Smooth muscle cell (in vitro differentiated cells): ENCODE results near the gene RAD21L1. TPM values are rescaled to one million over a fixed set of nuclear protein-coding genes. Genes with fewer than 3 reads are reported as not detected.

Source experiments
- DNase-seq: peaks from one replicate; lab custom pipeline; 2025; ENCODE audit not compliant: unreplicated experiment; lab: John Stamatoyannopoulos, UW
- H2AFZ ChIP-seq: fragments of 200-600 bp; sonication (generic); 2 replicates; pipeline ENCODE4 v1.6.0; 2016; ENCODE audit warnings: antibody characterized with exemption, low read depth, mild to moderate bottlenecking
- H3F3A ChIP-seq: fragments of 200-600 bp; sonication (generic); 2 replicates; pipeline ENCODE4 v1.6.0; 2017; ENCODE audit warnings: antibody characterized with exemption, low read depth
- H3K27ac ChIP-seq: fragments of 200-600 bp; sonication (generic); 2 replicates; pipeline ENCODE4 v1.5.1; 2016; ENCODE audit warnings: low read depth, mild to moderate bottlenecking
- H3K27me3 ChIP-seq: fragments of 200-600 bp; sonication (generic); 2 replicates; pipeline ENCODE4 v1.6.1; 2016; ENCODE audit warnings: low read depth, mild to moderate bottlenecking
- H3K36me3 ChIP-seq: fragments of 200-600 bp; sonication (generic); 2 replicates; pipeline ENCODE4 v1.5.1; 2016; ENCODE audit warnings: low read depth
- H3K4me1 ChIP-seq: fragments of 200-600 bp; sonication (generic); 2 replicates; pipeline ENCODE4 v1.5.1; 2016; ENCODE audit warnings: low read depth
- H3K4me2 ChIP-seq: fragments of 200-600 bp; sonication (generic); 2 replicates; pipeline ENCODE4 v1.6.0; 2016; ENCODE audit warnings: mild to moderate bottlenecking
- H3K4me3 ChIP-seq: fragments of 200-600 bp; sonication (generic); 2 replicates; pipeline ENCODE4 v1.5.1; 2016; ENCODE audit warnings: mild to moderate bottlenecking
- H3K79me2 ChIP-seq: fragments of 200-600 bp; sonication (generic); 2 replicates; pipeline ENCODE4 v1.6.0; 2016; ENCODE audit warnings: low read depth, mild to moderate bottlenecking
- H3K9ac ChIP-seq: fragments of 200-600 bp; sonication (generic); 2 replicates; pipeline ENCODE4 v1.6.0; 2016; ENCODE audit warnings: low read depth
- H3K9me3 ChIP-seq: fragments of 200-600 bp; sonication (generic); replicated peaks from 2 replicates; pipeline ENCODE4 v1.5.1; 2016; ENCODE audit warnings: low read depth
- H4K20me1 ChIP-seq: fragments of 200-600 bp; sonication (generic); 2 replicates; pipeline ENCODE4 v1.6.0; 2016; ENCODE audit warnings: low read depth
- CTCF ChIP-seq: fragments of 200-600 bp; sonication (generic); IDR thresholded peaks from 2 replicates; pipeline ENCODE4 v1.5.1; 2017; ENCODE audit warnings: borderline replicate concordance, mild to moderate bottlenecking, antibody characterized with exemption; ENCODE audit not compliant: insufficient read depth, poor library complexity, severe bottlenecking
- WGBS: methylation state at CpG from one replicate; pipeline ENCODE4 v1.1.7; 2016; ENCODE audit warnings: low lambda C conversion rate; 5-methylcytosine and 5-hydroxymethylcytosine counted together
- polyA plus RNA-seq: library from polyadenylated mRNA; unstranded; fragments of >200 nt; fragmentation: Nextera tagmentation; extraction: Ambion mirVana; gene quantifications from 2 replicates; pipeline ENCODE4 v1.2.1, GENCODE V29; 2016
- total RNA-seq: library from RNA; depleted of rRNA; stranded (reverse); fragments of >200 nt; gene quantifications from 2 replicates; pipeline ENCODE4 v1.2.3, GENCODE V29; 2014

The RAD21L1 gene
- total and polyA plus RNA-seq, 2 experiments from 2014 or later, result not detected

GRCh38 chr20:1282966-1283365 lies 57.1 kb downstream of the RAD21L1 start:
- Histone ChIP-seq H3K27me3 (no peaks in the 10 kb centered on the region), H3K4me2 (no peak overlapping the region), H3K9ac (no peak overlapping the region), H3K36me3 (no peaks in the 10 kb centered on the region), H3K79me2 (no peaks in the 10 kb centered on the region), H3K4me1 (peaks cover 11% of the 10 kb centered on the region), H3K9me3 (no peaks in the 10 kb centered on the region), H4K20me1 (no peaks in the 10 kb centered on the region), H3F3A (no peaks in the 10 kb centered on the region), H2AFZ (no peak overlapping the region), H3K27ac (no peak overlapping the region), H3K4me3 (no peak overlapping the region)
- 62% methylated on average over 3 of the region's 3 CpGs for WGBS
- no peak for DNase-seq
- no peak for TF ChIP-seq CTCF

GRCh38 chr20:1283522-1284510 lies 58.0 kb downstream of the RAD21L1 start:
- Histone ChIP-seq H3K4me1 (peaks cover 11% of the 10 kb centered on the region), H3K9ac (no peak overlapping the region), H3F3A (no peaks in the 10 kb centered on the region), H3K36me3 (no peaks in the 10 kb centered on the region), H3K4me3 (no peak overlapping the region), H2AFZ (no peak overlapping the region), H3K27me3 (no peaks in the 10 kb centered on the region), H3K9me3 (no peaks in the 10 kb centered on the region), H3K79me2 (no peaks in the 10 kb centered on the region), H3K27ac (no peak overlapping the region), H3K4me2 (no peak overlapping the region), H4K20me1 (no peaks in the 10 kb centered on the region)
- DNase-seq, result no peak
- WGBS, result 91% methylated on average over 9 of the region's 9 CpGs
- no peak for TF ChIP-seq CTCF

GRCh38 chr20:1286267-1287024 lies 60.6 kb downstream of the RAD21L1 start:
- H3K4me2 ChIP-seq, result no peak overlapping the region
- peaks cover 11% of the 10 kb centered on the region for H3K4me1 ChIP-seq
- H3K79me2 ChIP-seq, result no peaks in the 10 kb centered on the region
- no peaks in the 10 kb centered on the region for H4K20me1 ChIP-seq
- H3F3A ChIP-seq, result no peaks in the 10 kb centered on the region
- no peak overlapping the region for H3K9ac ChIP-seq
- 91% methylated on average over 9 of the region's 9 CpGs for WGBS
- no peaks in the 10 kb centered on the region for H3K36me3 ChIP-seq
- no peak for TF ChIP-seq CTCF
- no peak overlapping the region for H2AFZ ChIP-seq
- no peak overlapping the region for H3K4me3 ChIP-seq
- no peak for DNase-seq
- H3K27me3 ChIP-seq, result no peaks in the 10 kb centered on the region
- H3K27ac ChIP-seq, result no peak overlapping the region
- H3K9me3 ChIP-seq, result no peaks in the 10 kb centered on the region
